HCT116 (cell line): ENCODE measurements around the gene RAB8B. TPM values are rescaled to one million over a fixed set of nuclear protein-coding genes. Genes with fewer than 3 reads are reported as not detected.

Experiments used
- ATAC-seq: fragments of 200-7000 bp; cut with Tn5 transposase; 2 replicates; pipeline ENCODE4 v1.9.1; 2020; ENCODE audit warnings: mild to moderate bottlenecking, moderate library complexity
- BruUV-seq: library from RNA; stranded (reverse); fragments of 400-500 nt; replicated peaks from 2 replicates; lab custom pipeline; 2021; lab: Mats Ljungman, UMichigan
- CTCF ChIA-PET: fragments of 300-600 bp; sonication (Branson Sonifier 250); formaldehyde crosslinking; loops from one replicate; lab custom pipeline; 2021; ENCODE audit warnings: antibody characterized with exemption; lab: Charles Lee
- POLR2A ChIA-PET: fragments of 300-600, 350-600 bp; sonication (Branson Sonifier 250); formaldehyde crosslinking; loops from one replicate; lab custom pipeline; 2021; ENCODE audit warnings: antibody characterized with exemption; lab: Charles Lee
- RAD21 ChIA-PET, 2 experiments: fragments of 300-600 bp; sonication (Branson Sonifier 250); formaldehyde crosslinking; loops; one replicate each; lab custom pipeline; 2023; ENCODE audit warnings: low total read pairs in 2 of 2; ENCODE audit not compliant: uncharacterized antibody in 2 of 2, unreplicated experiment in 2 of 2, low non-redundant PET in 1 of 2; lab: Charles Lee
- DNase-seq: peaks from one replicate; pipeline ENCODE4 v3.0.0-alpha.2; 2010; ENCODE audit warnings: low read depth, low spot score
- H2AFZ ChIP-seq: fragments of 200-600 bp; shearing (Covaris generic), sonication (generic); 2 replicates; pipeline ENCODE4 v1.6.1; 2017; ENCODE audit warnings: low read depth, mixed run types, mixed read lengths, antibody characterized with exemption, low read length; ENCODE audit not compliant: poor library complexity, severe bottlenecking
- H3K27ac ChIP-seq: 2 replicates; pipeline ENCODE4 v1.5.1; 2012; ENCODE audit warnings: low read depth, low read length
- H3K27me3 ChIP-seq: fragments of 200-600 bp; sonication (generic); 2 replicates; pipeline ENCODE4 v1.6.1; 2016; ENCODE audit warnings: mixed run types, low read length, mixed read lengths; ENCODE audit not compliant: insufficient read depth
- H3K36me3 ChIP-seq, 2 experiments: fragments of 200-500 bp in 1 of 2; fragments of 200-600 bp in 1 of 2; sonication (Bioruptor generic) in 1 of 2; sonication (generic) in 1 of 2; 2 replicates each; pipeline versions ENCODE4 v1.5.1 to v1.6.1; 2014 to 2016; ENCODE audit warnings: low read length in 2 of 2, inconsistent platforms in 1 of 2, mixed read lengths in 1 of 2, mixed run types in 1 of 2; ENCODE audit not compliant: insufficient read depth in 2 of 2, control insufficient read depth in 1 of 2
- H3K4me1 ChIP-seq, 2 experiments: fragments of 200-600 bp in 1 of 2; sonication (generic) in 1 of 2; 2 replicates each; pipeline versions ENCODE4 v1.5.1 to v1.6.1; 2012 to 2017; ENCODE audit warnings: low read length in 2 of 2, inconsistent platforms in 1 of 2, mild to moderate bottlenecking in 1 of 2, mixed read lengths in 1 of 2, mixed run types in 1 of 2, moderate library complexity in 1 of 2; ENCODE audit not compliant: insufficient read depth in 2 of 2, control insufficient read depth in 1 of 2
- H3K4me2 ChIP-seq: fragments of 200-600 bp; sonication (generic); 2 replicates; pipeline ENCODE4 v1.6.1; 2017; ENCODE audit warnings: mixed run types, low read length, mixed read lengths
- H3K4me3 ChIP-seq, 2 experiments: fragments of 200-600 bp in 1 of 2; sonication (generic) in 1 of 2; replicated peaks in 1 of 2; 2 replicates each; pipeline ENCODE4 v1.5.1; 2011 to 2016; ENCODE audit warnings: low read length in 2 of 2, control low read depth in 1 of 2, low read depth in 1 of 2, mild to moderate bottlenecking in 1 of 2, mixed read lengths in 1 of 2, mixed run types in 1 of 2
- H3K79me2 ChIP-seq: fragments of 200-600 bp; sonication (generic); 2 replicates; pipeline ENCODE4 v1.6.1; 2017; ENCODE audit warnings: mild to moderate bottlenecking, mixed run types, low read length, moderate library complexity, mixed read lengths; ENCODE audit not compliant: insufficient read depth
- H3K9ac ChIP-seq: fragments of 200-600 bp; sonication (generic); 2 replicates; pipeline ENCODE4 v1.6.1; 2016; ENCODE audit warnings: low read length, mixed read lengths
- H3K9me2 ChIP-seq: fragments of 200-600 bp; sonication (generic), shearing (Covaris generic); 2 replicates; pipeline ENCODE4 v1.6.1; 2017; ENCODE audit warnings: mixed run types, mild to moderate bottlenecking, moderate library complexity; ENCODE audit not compliant: insufficient read depth
- H3K9me3 ChIP-seq, 2 experiments: fragments of 200-500 bp in 1 of 2; fragments of 200-600 bp in 1 of 2; sonication (Bioruptor generic) in 1 of 2; sonication (generic) in 1 of 2; 2 replicates each; pipeline ENCODE4 v1.6.1; 2014 to 2017; ENCODE audit warnings: low read length in 2 of 2, mixed read lengths in 2 of 2, inconsistent platforms in 1 of 2, low read depth in 1 of 2, mild to moderate bottlenecking in 1 of 2, mixed run types in 1 of 2, moderate library complexity in 1 of 2; ENCODE audit not compliant: control insufficient read depth in 1 of 2, insufficient read depth in 1 of 2
- H4K20me1 ChIP-seq: fragments of 200-600 bp; sonication (generic), shearing (Covaris generic); 2 replicates; pipeline ENCODE4 v1.6.1; 2017; ENCODE audit warnings: mixed run types, mild to moderate bottlenecking, moderate library complexity; ENCODE audit not compliant: insufficient read depth
- ATF3 ChIP-seq: IDR thresholded peaks from 2 replicates; pipeline ENCODE4 v1.6.1; 2012
- CBX3 ChIP-seq: IDR thresholded peaks from 2 replicates; pipeline ENCODE4 v1.6.1; 2012; ENCODE audit warnings: low read depth
- CEBPB ChIP-seq: IDR thresholded peaks from 2 replicates; pipeline ENCODE4 v1.6.1; 2012; ENCODE audit warnings: low read depth
- EGR1 ChIP-seq: IDR thresholded peaks from 2 replicates; pipeline ENCODE4 v1.6.1; 2012; ENCODE audit warnings: low read depth
- ELF1 ChIP-seq: IDR thresholded peaks from 2 replicates; pipeline ENCODE4 v1.6.1; 2012; ENCODE audit warnings: low read depth, borderline replicate concordance
- EZH2 ChIP-seq: fragments of 200-600 bp; sonication (generic); IDR thresholded peaks from 2 replicates; pipeline ENCODE4 v1.6.1; 2017; ENCODE audit warnings: antibody characterized with exemption, mixed run types
- EZH2phosphoT487 ChIP-seq: fragments of 200-600 bp; IDR thresholded peaks from 2 replicates; pipeline ENCODE4 v1.6.1; 2018; ENCODE audit warnings: antibody characterized with exemption, borderline replicate concordance
- FOSL1 ChIP-seq: IDR thresholded peaks from 2 replicates; pipeline ENCODE4 v1.6.1; 2012; ENCODE audit warnings: low read depth
- JUND ChIP-seq: IDR thresholded peaks from 2 replicates; pipeline ENCODE4 v1.6.1; 2012
- POLR2AphosphoS5 ChIP-seq: IDR thresholded peaks from 2 replicates; pipeline ENCODE4 v1.6.1; 2011; ENCODE audit warnings: mild to moderate bottlenecking, low read depth, low read length, moderate library complexity
- REST ChIP-seq: IDR thresholded peaks from 2 replicates; pipeline ENCODE4 v1.6.1; 2012; ENCODE audit warnings: low read depth
- SP1 ChIP-seq: IDR thresholded peaks from 2 replicates; pipeline ENCODE4 v1.6.1; 2012; ENCODE audit warnings: low read depth
- SRF ChIP-seq: IDR thresholded peaks from 2 replicates; pipeline ENCODE4 v1.6.1; 2012; ENCODE audit warnings: low read depth
- TCF7L2 ChIP-seq: IDR thresholded peaks from 2 replicates; pipeline ENCODE4 v1.7.0; 2011; ENCODE audit warnings: borderline replicate concordance, inconsistent platforms; ENCODE audit not compliant: insufficient read depth, insufficient read length; ENCODE audit errors: extremely low read depth
- YY1 ChIP-seq: IDR thresholded peaks from 2 replicates; pipeline ENCODE4 v1.6.1; 2011; ENCODE audit warnings: low read length, low read depth, moderate library complexity, mild to moderate bottlenecking; ENCODE audit not compliant: insufficient replicate concordance; ENCODE audit errors: extremely low read depth
- ZBTB33 ChIP-seq: IDR thresholded peaks from 2 replicates; pipeline ENCODE4 v1.6.1; 2011; ENCODE audit warnings: mild to moderate bottlenecking, low read length, moderate library complexity; ENCODE audit not compliant: insufficient replicate concordance; ENCODE audit errors: extremely low read depth
- ZFX ChIP-seq: fragments of 450-650 bp; IDR thresholded peaks from 2 replicates; pipeline ENCODE4 v1.6.1; 2017
- ZNF274 ChIP-seq: fragments of 200-500 bp; sonication (Bioruptor generic); IDR thresholded peaks from 2 replicates; pipeline ENCODE4 v1.6.1; 2014; ENCODE audit warnings: mild to moderate bottlenecking, low read depth, low read length, inconsistent platforms
- intact Hi-C: fragments of 100-400 bp; cut with micrococcal nuclease; formaldehyde crosslinking; loops from 2 replicates; pipeline ENCODE4 v1.10.0; 2022
- total RNA-seq: library from RNA; stranded (reverse); gene quantifications from one replicate; pipeline ENCODE4 v1.2.1, GENCODE V29; 2021; ENCODE audit not compliant: unreplicated experiment

Gene RAB8B
- total RNA-seq, 1 experiment from 2014 or later, result 19.4 TPM

- no TSS peak for BruUV-seq
- no peaks in the 10 kb centered on the region for H4K20me1 ChIP-seq
- no peaks in the 10 kb centered on the region for H3K4me1 ChIP-seq
- H3K27me3 ChIP-seq, result no peaks in the 10 kb centered on the region
- CTCF ChIA-PET, result no interaction called here
- TF ChIP-seq EZH2phosphoT487, result no peak
- H3K4me3 ChIP-seq, result no peak overlapping the region
- POLR2A ChIA-PET, result no interaction called here
- no peak overlapping the region for H2AFZ ChIP-seq
- H3K36me3 ChIP-seq, result no peaks in the 10 kb centered on the region
- ATAC-seq (no peak), DNase-seq (no peak)
- RAD21 ChIA-PET, result no interaction called here
- intact Hi-C loops, result no loop called here
- no peaks in the 10 kb centered on the region for H3K79me2 ChIP-seq
- no peak overlapping the region for H3K27ac ChIP-seq
- H3K9me3 ChIP-seq, result no peaks in the 10 kb centered on the region
- H3K4me2 ChIP-seq, result no peak overlapping the region
- H3K9ac ChIP-seq, result no peak overlapping the region
- H3K9me2 ChIP-seq, result no peaks in the 10 kb centered on the region
Measured at GRCh38 chr15:63211092-63211490, 21.7 kb downstream of the RAB8B start.

- intact Hi-C loops, result no loop called here
- Histone ChIP-seq H3K27me3 (no peaks in the 10 kb centered on the region), H3K27ac (no peak overlapping the region), H3K4me3 (no peak overlapping the region), H3K36me3 (no peaks in the 10 kb centered on the region), H3K9me2 (no peaks in the 10 kb centered on the region), H3K9ac (no peak overlapping the region), H4K20me1 (no peaks in the 10 kb centered on the region), H3K4me1 (no peaks in the 10 kb centered on the region), H3K79me2 (no peaks in the 10 kb centered on the region), H3K9me3 (no peaks in the 10 kb centered on the region), H2AFZ (no peak overlapping the region), H3K4me2 (no peak overlapping the region)
- DNase-seq, result no peak
- BruUV-seq, result no TSS peak
- ChIA-PET CTCF (no interaction called here), POLR2A (no interaction called here), RAD21 (no interaction called here)
- no peak for ATAC-seq
- TF ChIP-seq EZH2 (no peak), POLR2AphosphoS5 (no peak), SP1 (no peak), JUND (no peak), EGR1 (no peak), REST (no peak), CEBPB (no peak), ZNF274 (no peak), ZFX (no peak), SRF (no peak), ELF1 (no peak), FOSL1 (no peak), CBX3 (no peak), ZBTB33 (no peak), TCF7L2 (no peak), YY1 (no peak), ATF3 (no peak)
Measured at GRCh38 chr15:63211549-63211948, 22.1 kb downstream of the RAB8B start.
